Fibroblast of skin of back (primary cell): ENCODE data around the gene RITA1. TPM values are rescaled to one million over a fixed set of nuclear protein-coding genes. Genes with fewer than 3 reads are reported as not detected.
A peak's percentile ranks its signal among the peaks of the same experiment; 100 is the strongest.
"Not testable (repeated sequence)": the region's sequence is repeated elsewhere in the genome, so short reads cannot be mapped to it uniquely, and the experiment has no call there.

Source experiments
- DNase-seq: peaks from one replicate; pipeline ENCODE4 v3.0.0-alpha.2; 2013
- polyA plus RNA-seq, 2 experiments: library from polyadenylated mRNA; unstranded; fragments of 120-200 nt; gene quantifications; one replicate each; pipeline ENCODE4 v1.2.1, GENCODE V29; 2013; ENCODE audit not compliant: insufficient read length in 2 of 2

Gene RITA1
- 17.8 TPM for polyA plus RNA-seq (2013, experiment 1 of 2; ENCODE audit: insufficient read length)
- polyA plus RNA-seq (2013, experiment 2 of 2; ENCODE audit: insufficient read length): 12.0 TPM

GRCh38 chr12:113185180-113186032 is at the start of gene RITA1, which contains the start of gene DDX54:
TSS of gene RITA1 (plus strand) at chr12:113185721. CDS start at chr12:113186747, 1,026 bp downstream.
TSS of gene DDX54 (minus strand) at chr12:113185478. CDS start at chr12:113185451, 27 bp downstream.
- peak; percentile 68 for DNase-seq

GRCh38 chr12:113136128-113136989 is 49.2 kb upstream of the RITA1 start:
- DNase-seq: no peak

- no peak for DNase-seq
Observed at GRCh38 chr12:113136990-113137511, 48.5 kb upstream of the RITA1 start.

GRCh38 chr12:113137861-113138783 is 47.4 kb upstream of the RITA1 start:
- DNase-seq: no peak

GRCh38 chr12:113138826-113139225 is 46.7 kb upstream of the RITA1 start:
- no peak for DNase-seq

GRCh38 chr12:113140706-113141105 is 44.8 kb upstream of the RITA1 start:
- no peak for DNase-seq

GRCh38 chr12:113141716-113142115 is 43.8 kb upstream of the RITA1 start:
- not testable (repeated sequence) for DNase-seq

- no peak for DNase-seq
Observed at GRCh38 chr12:113142173-113142885, 43.2 kb upstream of the RITA1 start.

- DNase-seq: no peak
Observed at GRCh38 chr12:113142886-113143332, 42.6 kb upstream of the RITA1 start.

- no peak for DNase-seq
Observed at GRCh38 chr12:113143959-113144358, 41.6 kb upstream of the RITA1 start.

GRCh38 chr12:113144806-113145205 is 40.7 kb upstream of the RITA1 start:
- no peak for DNase-seq

- no peak for DNase-seq
Observed at GRCh38 chr12:113145720-113146551, 39.6 kb upstream of the RITA1 start.

- DNase-seq: no peak
Observed at GRCh38 chr12:113146999-113147398, 38.5 kb upstream of the RITA1 start.

- DNase-seq: peak; percentile 85
Observed at GRCh38 chr12:113149361-113150150, 36.0 kb upstream of the RITA1 start, which contains the start of gene CFAP73. TSS of gene CFAP73 (plus strand) at chr12:113149724. CDS start at chr12:113149858, 134 bp downstream.

- no peak for DNase-seq
Observed at GRCh38 chr12:113151655-113152054, 33.9 kb upstream of the RITA1 start.

- DNase-seq: no peak
Observed at GRCh38 chr12:113152196-113152834, 33.2 kb upstream of the RITA1 start.

GRCh38 chr12:113152835-113153814 is 32.4 kb upstream of the RITA1 start:
- peak; percentile 68 for DNase-seq
